ENCODE results near the gene MCM9. TPM values are rescaled to one million over a fixed set of nuclear protein-coding genes. Genes with fewer than 3 reads are reported as not detected.

MCM9 gene
- total RNA-seq, 2 donors from 2014 or later: 9.9 to 33.9 TPM

DNA sequence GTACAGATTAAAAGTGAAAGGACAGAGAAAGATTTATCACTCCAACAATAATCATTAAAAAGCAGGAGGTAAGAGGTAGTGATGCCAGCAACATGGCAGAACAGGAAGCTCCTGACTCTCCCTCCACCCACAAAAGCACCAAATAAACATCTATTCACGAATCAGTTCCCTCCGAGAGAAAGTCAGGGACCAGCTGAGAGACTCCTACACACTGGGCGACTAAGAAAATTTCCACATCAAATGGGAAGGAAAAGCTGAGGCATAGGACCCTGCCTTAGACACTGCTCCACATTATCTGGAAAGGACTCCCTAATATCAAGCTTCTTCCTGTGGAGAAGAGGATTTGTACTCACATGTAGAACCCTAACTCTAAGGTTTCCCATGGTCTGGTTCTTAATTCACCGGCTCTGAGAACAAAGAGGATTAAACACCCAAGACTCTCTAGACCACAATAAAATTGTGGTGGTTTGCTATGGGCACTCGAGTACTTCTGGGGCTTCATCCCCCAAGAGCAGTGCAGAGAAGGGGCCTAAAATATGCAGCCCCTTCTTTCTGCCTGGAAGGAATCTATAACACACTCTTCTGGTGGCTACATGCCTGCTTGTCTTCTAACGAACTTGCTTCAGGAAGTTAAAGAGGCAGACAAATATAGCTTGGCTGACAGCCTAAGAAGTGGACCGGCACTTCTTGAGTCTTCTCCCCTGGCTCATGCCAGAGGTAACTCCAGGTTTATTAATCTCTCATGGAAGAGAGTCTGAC, 70.4 kb downstream of the MCM9 start:
- intact Hi-C loops (cut with DNase I): no loop called here
- no peak overlapping the region for H3K4me3 ChIP-seq
- WGBS, 2 donors: 50 to 67% methylated on average over 7 of the region's 7 CpGs
- H3K27me3 ChIP-seq: no peaks in the 10 kb centered on the region
- no peak overlapping the region for H3K27ac ChIP-seq
- H3K36me3 ChIP-seq (replicated peaks in 1 of 2; ENCODE audit: insufficient read depth in 1 of 2, low read depth in 2 of 2): no peaks in the 10 kb centered on the region
- DNase-seq (no peak), ATAC-seq (no peak)
- TF ChIP-seq, protein P1, sequence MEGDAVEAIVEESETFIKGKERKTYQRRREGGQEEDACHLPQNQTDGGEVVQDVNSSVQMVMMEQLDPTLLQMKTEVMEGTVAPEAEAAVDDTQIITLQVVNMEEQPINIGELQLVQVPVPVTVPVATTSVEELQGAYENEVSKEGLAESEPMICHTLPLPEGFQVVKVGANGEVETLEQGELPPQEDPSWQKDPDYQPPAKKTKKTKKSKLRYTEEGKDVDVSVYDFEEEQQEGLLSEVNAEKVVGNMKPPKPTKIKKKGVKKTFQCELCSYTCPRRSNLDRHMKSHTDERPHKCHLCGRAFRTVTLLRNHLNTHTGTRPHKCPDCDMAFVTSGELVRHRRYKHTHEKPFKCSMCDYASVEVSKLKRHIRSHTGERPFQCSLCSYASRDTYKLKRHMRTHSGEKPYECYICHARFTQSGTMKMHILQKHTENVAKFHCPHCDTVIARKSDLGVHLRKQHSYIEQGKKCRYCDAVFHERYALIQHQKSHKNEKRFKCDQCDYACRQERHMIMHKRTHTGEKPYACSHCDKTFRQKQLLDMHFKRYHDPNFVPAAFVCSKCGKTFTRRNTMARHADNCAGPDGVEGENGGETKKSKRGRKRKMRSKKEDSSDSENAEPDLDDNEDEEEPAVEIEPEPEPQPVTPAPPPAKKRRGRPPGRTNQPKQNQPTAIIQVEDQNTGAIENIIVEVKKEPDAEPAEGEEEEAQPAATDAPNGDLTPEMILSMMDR (IDR thresholded peaks at IDR 0.05): no peak
- TF ChIP-seq POLR2A (IDR thresholded peaks at IDR 0.05): no peak
- H3K9me3 ChIP-seq: no peaks in the 10 kb centered on the region
- peaks cover 8% of the 10 kb centered on the region for H3K4me1 ChIP-seq

DNA sequence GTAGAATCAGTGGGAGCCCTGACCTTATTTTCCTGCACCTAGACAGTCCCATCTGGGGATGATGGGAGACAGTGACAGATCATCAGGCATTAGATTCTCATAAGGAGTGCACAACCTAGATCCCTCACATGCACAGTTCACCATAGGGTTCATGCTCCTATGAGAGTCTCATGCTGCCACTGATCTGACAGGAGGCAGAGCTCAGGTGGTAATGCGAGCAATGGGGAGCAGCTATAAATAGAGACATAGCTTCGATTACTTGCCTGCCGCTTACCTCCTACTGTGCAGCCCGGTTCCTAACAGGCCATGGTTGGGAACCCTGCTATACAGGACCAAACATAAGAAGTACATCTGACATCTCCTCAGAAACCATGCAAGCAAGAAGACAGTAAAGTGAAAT, 72.5 kb downstream of the MCM9 start:
- WGBS, 2 donors: 98% methylated on average over 4 of the region's 4 CpGs
- no peak for TF ChIP-seq POLR2A (IDR thresholded peaks at IDR 0.05)
- TF ChIP-seq, protein P1 (IDR thresholded peaks at IDR 0.05): no peak

DNA sequence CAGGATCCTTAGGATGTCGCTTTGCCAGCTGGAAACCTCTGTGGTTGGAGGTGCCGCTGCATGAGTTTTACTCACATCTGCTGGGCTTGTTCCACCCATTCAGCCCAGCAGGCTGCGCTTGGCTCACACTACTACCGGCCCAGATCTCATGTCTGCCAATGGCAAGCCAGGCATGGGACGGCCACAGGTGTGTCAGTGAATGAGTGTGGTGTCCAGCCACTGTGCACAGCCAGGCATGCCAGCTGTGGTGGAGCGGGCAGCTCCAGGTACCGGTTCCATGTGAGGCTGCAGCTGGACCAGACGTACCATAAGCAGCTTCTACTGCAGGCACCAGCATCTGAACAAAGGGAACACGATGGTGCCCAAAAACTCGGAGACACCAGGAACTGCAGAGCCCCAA, 74.1 kb downstream of the MCM9 start:
- H3K27ac ChIP-seq: no peak overlapping the region
- intact Hi-C loops (cut with DNase I): no loop called here
- H3K9me3 ChIP-seq: no peaks in the 10 kb centered on the region
- no peak overlapping the region for H3K4me3 ChIP-seq
- no peak for TF ChIP-seq POLR2A (IDR thresholded peaks at IDR 0.05)
- TF ChIP-seq, protein P1 (IDR thresholded peaks at IDR 0.05): peak in 2 of 7 experiments; percentile 19 to 35
- WGBS, 2 donors: 73 to 76% methylated on average over 8 to 10 of the region's 10 CpGs
- no peaks in the 10 kb centered on the region for H3K27me3 ChIP-seq
- no peaks in the 10 kb centered on the region for H3K36me3 ChIP-seq (replicated peaks in 1 of 2; ENCODE audit: insufficient read depth in 1 of 2, low read depth in 2 of 2)
- peak; percentile 30 to 70 (median 50) for DNase-seq
- ATAC-seq: peak; percentile 64
- H3K4me1 ChIP-seq: peaks cover 8% of the 10 kb centered on the region

More for the DNA sequence above, 72.5 kb downstream of the MCM9 start:
- Histone ChIP-seq H3K9me3 (no peaks in the 10 kb centered on the region), H3K36me3 (replicated peaks in 1 of 2; ENCODE audit: insufficient read depth in 1 of 2, low read depth in 2 of 2) (no peaks in the 10 kb centered on the region), H3K27ac (no peak overlapping the region), H3K4me3 (no peak overlapping the region), H3K27me3 (no peaks in the 10 kb centered on the region), H3K4me1 (peaks cover 8% of the 10 kb centered on the region)
- DNase-seq (no peak), ATAC-seq (no peak)
- intact Hi-C loops (cut with DNase I): no loop called here

DNA sequence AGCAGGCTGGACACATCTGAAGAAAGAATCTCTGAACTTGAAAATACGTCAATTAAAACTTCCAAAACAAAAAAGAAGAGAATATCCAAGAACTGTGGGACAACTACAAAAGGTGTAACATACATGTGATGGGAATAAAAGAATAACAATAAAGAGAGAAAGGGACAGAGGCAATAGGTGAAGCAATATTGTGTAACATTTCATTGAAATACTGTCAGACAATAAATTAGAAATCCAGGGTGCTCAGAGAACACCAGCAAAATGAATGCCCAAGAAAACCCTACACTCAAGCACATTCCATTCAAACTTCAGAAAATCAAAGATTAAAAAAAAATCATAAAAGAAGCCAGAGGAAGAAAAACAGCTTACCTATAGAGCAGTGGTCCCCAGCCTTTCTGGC, 74.6 kb downstream of the MCM9 start:
- DNase-seq (no peak), ATAC-seq (no peak)
- peaks cover 7% of the 10 kb centered on the region for H3K4me1 ChIP-seq
- H3K27me3 ChIP-seq: no peaks in the 10 kb centered on the region
- H3K27ac ChIP-seq: no peak overlapping the region
- H3K9me3 ChIP-seq: no peaks in the 10 kb centered on the region
- WGBS, 2 donors: 96 to 97% methylated on average over 1 of the region's 1 CpG
- H3K36me3 ChIP-seq (replicated peaks in 1 of 2; ENCODE audit: insufficient read depth in 1 of 2, low read depth in 2 of 2): no peaks in the 10 kb centered on the region
- intact Hi-C loops (cut with DNase I): no loop called here
- TF ChIP-seq, protein P1 (IDR thresholded peaks at IDR 0.05): no peak
- no peak for TF ChIP-seq POLR2A (IDR thresholded peaks at IDR 0.05)
- H3K4me3 ChIP-seq: no peak overlapping the region

Measured in body of pancreas (tissue), 4 donors.